ENCODE data around the gene CCDC7. TPM values are rescaled to one million over a fixed set of nuclear protein-coding genes. Genes with fewer than 3 reads are reported as not detected.

Gene CCDC7
- total RNA-seq, 2 experiments from 2014 or later = 9.8 to 12.3 TPM

DNA sequence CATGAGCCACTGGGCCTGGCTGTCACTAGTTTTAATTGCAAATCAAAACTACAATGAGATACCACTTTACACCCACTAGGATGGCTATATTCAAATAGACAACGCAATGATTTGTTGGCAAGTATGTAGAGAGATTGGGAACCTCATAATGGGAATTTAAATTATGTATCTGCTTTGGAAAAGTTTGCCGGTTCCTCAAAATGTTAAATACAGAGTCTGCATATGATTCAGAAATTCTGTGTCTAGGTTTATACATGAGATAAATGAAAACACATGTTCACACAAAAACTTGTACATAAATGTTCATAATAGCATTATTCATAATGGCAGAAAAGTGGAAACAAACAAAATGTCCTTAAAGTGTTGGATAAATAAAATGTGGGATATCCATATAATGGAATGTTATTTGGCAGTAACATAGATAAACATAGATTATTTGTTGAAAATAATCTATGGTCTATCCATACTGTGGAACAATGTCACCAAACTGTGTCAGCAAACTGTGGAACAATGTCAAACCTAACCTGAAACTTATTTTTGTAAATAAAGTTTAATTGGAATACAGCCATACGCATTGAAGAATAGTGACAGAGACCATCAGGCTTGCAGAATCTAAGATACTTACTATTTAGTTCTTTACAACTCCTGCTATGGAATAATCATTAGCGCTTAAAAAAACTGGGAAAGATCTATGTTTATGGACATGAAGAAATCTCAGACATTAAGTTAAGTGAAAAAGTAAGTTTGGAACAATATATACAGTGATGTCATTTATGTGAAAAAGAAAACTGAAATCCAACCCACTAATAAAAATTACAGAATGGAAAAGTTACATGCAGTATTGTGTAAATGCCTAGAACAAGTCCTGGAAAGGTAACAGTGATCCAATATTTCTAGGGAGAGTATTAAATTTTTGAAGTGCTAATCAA lies 70.9 kb downstream of the CCDC7 start:
- ChIA-PET POLR2A (no interaction called here), CTCF (ENCODE audit: unreplicated experiment) (no interaction called here)
- Histone ChIP-seq H3K9me2 (ENCODE audit: insufficient read depth, low read length) (no peaks in the 10 kb centered on the region), H4K20me1 (ENCODE audit: insufficient read depth, low read length) (no peaks in the 10 kb centered on the region), H3K36me3 (ENCODE audit: insufficient read depth, low read length) (no peaks in the 10 kb centered on the region), H3K4me3 (ENCODE audit: low read depth, low read length, poor library complexity, severe bottlenecking) (no peak overlapping the region), H3K4me1 (ENCODE audit: insufficient read depth, low read length, poor library complexity, severe bottlenecking) (no peaks in the 10 kb centered on the region), H3K79me2 (ENCODE audit: insufficient read depth, low read depth, low read length) (no peaks in the 10 kb centered on the region), H2AFZ (ENCODE audit: low read length) (no peak overlapping the region), H3K4me2 (ENCODE audit: low read length) (no peak overlapping the region), H3K27ac (ENCODE audit: low read depth, low read length, poor library complexity, severe bottlenecking) (no peak overlapping the region), H3K9me3 (ENCODE audit: low read length) (no peaks in the 10 kb centered on the region)
- BruUV-seq (replicated peaks) = no TSS peak
- intact Hi-C loops (cut with micrococcal nuclease; ENCODE audit: unreplicated experiment) = no loop called here
- no peak for DNase-seq (ENCODE audit: low spot score)
- TF ChIP-seq EZH2phosphoT487 (IDR thresholded peaks at IDR 0.05; ENCODE audit: borderline replicate concordance, low read depth, low read length) (no peak), CTCF (conservative IDR thresholded peaks at IDR 0.05; ENCODE audit: low read length) (no peak)

DNA sequence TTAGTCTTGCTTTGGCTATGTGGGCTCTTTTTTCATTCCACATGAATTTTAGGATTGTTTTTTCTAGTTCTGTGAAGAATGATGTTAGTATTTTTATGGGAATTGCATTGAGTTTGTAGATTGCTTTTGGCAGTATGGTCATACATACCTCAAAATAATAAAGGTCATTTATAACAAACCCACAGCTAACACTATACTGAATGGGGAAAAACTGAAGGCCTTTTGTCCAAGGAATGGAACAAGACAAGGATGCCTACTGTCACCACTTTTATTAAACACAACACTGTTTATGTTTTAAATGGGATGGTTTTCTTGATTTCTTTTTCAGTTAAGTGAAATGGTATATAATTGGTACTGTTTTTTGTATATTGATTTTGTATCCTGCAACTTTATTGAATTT lies 84.3 kb downstream of the CCDC7 start:
- ChIA-PET CTCF (ENCODE audit: unreplicated experiment) (no interaction called here), POLR2A (no interaction called here)
- H3K9me3 ChIP-seq (ENCODE audit: low read length) = 0 out of 2 replicates have a peak, but pooled peaks cover 9% of the 10 kb centered on the region
- H3K9me2 ChIP-seq (ENCODE audit: insufficient read depth, low read length) = no peaks in the 10 kb centered on the region
- TF ChIP-seq CTCF (conservative IDR thresholded peaks at IDR 0.05; ENCODE audit: low read length) (no peak), EZH2phosphoT487 (IDR thresholded peaks at IDR 0.05; ENCODE audit: borderline replicate concordance, low read depth, low read length) (no peak)
- H3K27ac ChIP-seq (ENCODE audit: low read depth, low read length, poor library complexity, severe bottlenecking) = no peak overlapping the region
- no peak overlapping the region for H3K4me2 ChIP-seq (ENCODE audit: low read length)
- H2AFZ ChIP-seq (ENCODE audit: low read length) = no peak overlapping the region
- no peaks in the 10 kb centered on the region for H3K79me2 ChIP-seq (ENCODE audit: insufficient read depth, low read depth, low read length)
- H3K4me1 ChIP-seq (ENCODE audit: insufficient read depth, low read length, poor library complexity, severe bottlenecking) = no peaks in the 10 kb centered on the region
- no TSS peak for BruUV-seq (replicated peaks)
- intact Hi-C loops (cut with micrococcal nuclease; ENCODE audit: unreplicated experiment) = no loop called here
- no peak overlapping the region for H3K4me3 ChIP-seq (ENCODE audit: low read depth, low read length, poor library complexity, severe bottlenecking)
- no peaks in the 10 kb centered on the region for H4K20me1 ChIP-seq (ENCODE audit: insufficient read depth, low read length)
- H3K36me3 ChIP-seq (ENCODE audit: insufficient read depth, low read length) = no peaks in the 10 kb centered on the region
- DNase-seq (ENCODE audit: low spot score) = no peak

DNA sequence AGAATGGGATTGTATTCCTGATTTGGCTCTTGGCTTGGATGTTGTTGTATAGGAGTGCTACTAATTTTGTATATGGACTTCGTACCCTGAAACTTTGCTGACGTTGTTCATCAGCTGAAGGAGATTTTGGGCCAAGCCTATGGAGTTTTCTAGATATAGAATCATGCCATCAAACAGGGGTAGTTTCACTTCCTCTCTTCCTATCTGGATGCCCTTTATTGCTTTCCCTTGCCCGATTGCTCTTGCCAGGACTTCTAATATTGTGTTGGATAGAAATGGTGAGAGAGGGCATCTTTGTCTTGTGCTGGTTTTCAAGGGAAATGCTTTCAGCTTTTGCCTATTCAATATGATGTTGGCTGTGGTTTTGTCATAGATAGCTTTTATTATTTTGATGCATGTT lies 92.3 kb downstream of the CCDC7 start:
- Histone ChIP-seq H3K79me2 (ENCODE audit: insufficient read depth, low read depth, low read length) (no peaks in the 10 kb centered on the region), H2AFZ (ENCODE audit: low read length) (no peak overlapping the region), H4K20me1 (ENCODE audit: insufficient read depth, low read length) (no peaks in the 10 kb centered on the region), H3K27ac (ENCODE audit: low read depth, low read length, poor library complexity, severe bottlenecking) (no peak overlapping the region), H3K9me3 (ENCODE audit: low read length) (0 out of 2 replicates have a peak, but pooled peaks cover 8% of the 10 kb centered on the region), H3K36me3 (ENCODE audit: insufficient read depth, low read length) (no peaks in the 10 kb centered on the region), H3K4me1 (ENCODE audit: insufficient read depth, low read length, poor library complexity, severe bottlenecking) (no peaks in the 10 kb centered on the region), H3K4me3 (ENCODE audit: low read depth, low read length, poor library complexity, severe bottlenecking) (no peak overlapping the region), H3K4me2 (ENCODE audit: low read length) (no peak overlapping the region), H3K9me2 (ENCODE audit: insufficient read depth, low read length) (no peaks in the 10 kb centered on the region; the same call in 1 of the 2 replicates)
- ChIA-PET POLR2A (no interaction called here), CTCF (ENCODE audit: unreplicated experiment) (no interaction called here)
- no peak for DNase-seq (ENCODE audit: low spot score)
- intact Hi-C loops (cut with micrococcal nuclease; ENCODE audit: unreplicated experiment) = no loop called here
- no peak for TF ChIP-seq EZH2phosphoT487 (IDR thresholded peaks at IDR 0.05; ENCODE audit: borderline replicate concordance, low read depth, low read length)
- no peak for TF ChIP-seq CTCF (conservative IDR thresholded peaks at IDR 0.05; ENCODE audit: low read length)
- BruUV-seq (replicated peaks) = no TSS peak
